ENCODE data around the gene ONECUT3. TPM values are rescaled to one million over a fixed set of nuclear protein-coding genes. Genes with fewer than 3 reads are reported as not detected.

ONECUT3 gene
- total RNA-seq, 1 experiment from 2014 or later = not detected

GRCh38 chr19:1739960-1740629 is 13.2 kb upstream of the ONECUT3 start:
- ChIA-PET POLR2A (ENCODE audit: low non-redundant PET) (no interaction called here), CTCF (no interaction called here)
- no peak for DNase-seq (ENCODE audit: low spot score)
- TF ChIP-seq EZH2 (IDR thresholded peaks at IDR 0.05; ENCODE audit: borderline replicate concordance, low read depth, low read length, poor library complexity, severe bottlenecking) = no peak
- no peak for TF ChIP-seq CTCF (conservative IDR thresholded peaks at IDR 0.05; ENCODE audit: low read depth, low read length)
- no TSS peak for BruUV-seq (replicated peaks)
- H3K27me3 ChIP-seq (replicated peaks; ENCODE audit: insufficient read depth, low read depth, low read length, poor library complexity) = peaks cover 32% of the 10 kb centered on the region
- H3K4me3 ChIP-seq (ENCODE audit: low read depth, low read length, poor library complexity, severe bottlenecking) = no peak overlapping the region
- H3K9me3 ChIP-seq (ENCODE audit: low read depth, low read length, poor library complexity, severe bottlenecking) = no peaks in the 10 kb centered on the region
- no peaks in the 10 kb centered on the region for H3K36me3 ChIP-seq (ENCODE audit: insufficient read depth, low read length, poor library complexity, severe bottlenecking)
- intact Hi-C loops (cut with micrococcal nuclease; ENCODE audit: unreplicated experiment) = no loop called here
- no peak overlapping the region for H3K27ac ChIP-seq (ENCODE audit: low read depth, low read length, poor library complexity, severe bottlenecking)
- peaks cover 3% of the 10 kb centered on the region for H3K4me1 ChIP-seq (ENCODE audit: insufficient read depth, low read length, poor library complexity, severe bottlenecking)

GRCh38 chr19:1742989-1743696 is 10.2 kb upstream of the ONECUT3 start:
- Histone ChIP-seq H3K27ac (ENCODE audit: low read depth, low read length, poor library complexity, severe bottlenecking) (no peak overlapping the region), H3K4me1 (ENCODE audit: insufficient read depth, low read length, poor library complexity, severe bottlenecking) (peaks cover 10% of the 10 kb centered on the region), H3K9me3 (ENCODE audit: low read depth, low read length, poor library complexity, severe bottlenecking) (no peaks in the 10 kb centered on the region), H3K27me3 (replicated peaks; ENCODE audit: insufficient read depth, low read depth, low read length, poor library complexity) (peaks cover 34% of the 10 kb centered on the region), H3K36me3 (ENCODE audit: insufficient read depth, low read length, poor library complexity, severe bottlenecking) (no peaks in the 10 kb centered on the region), H3K4me3 (ENCODE audit: low read depth, low read length, poor library complexity, severe bottlenecking) (no peak overlapping the region)
- BruUV-seq (replicated peaks) = no TSS peak
- no peak for DNase-seq (ENCODE audit: low spot score)
- intact Hi-C loops (cut with micrococcal nuclease; ENCODE audit: unreplicated experiment) = no loop called here
- ChIA-PET CTCF (no interaction called here), POLR2A (ENCODE audit: low non-redundant PET) (no interaction called here)
- TF ChIP-seq CTCF (conservative IDR thresholded peaks at IDR 0.05; ENCODE audit: low read depth, low read length) = no peak
- no peak for TF ChIP-seq EZH2 (IDR thresholded peaks at IDR 0.05; ENCODE audit: borderline replicate concordance, low read depth, low read length, poor library complexity, severe bottlenecking)

GRCh38 chr19:1744133-1744665 is 9.1 kb upstream of the ONECUT3 start:
- ChIA-PET CTCF (no interaction called here), POLR2A (ENCODE audit: low non-redundant PET) (no interaction called here)
- Histone ChIP-seq H3K4me1 (ENCODE audit: insufficient read depth, low read length, poor library complexity, severe bottlenecking) (peaks cover 10% of the 10 kb centered on the region), H3K36me3 (ENCODE audit: insufficient read depth, low read length, poor library complexity, severe bottlenecking) (no peaks in the 10 kb centered on the region), H3K27ac (ENCODE audit: low read depth, low read length, poor library complexity, severe bottlenecking) (no peak overlapping the region), H3K4me3 (ENCODE audit: low read depth, low read length, poor library complexity, severe bottlenecking) (no peak overlapping the region), H3K27me3 (replicated peaks; ENCODE audit: insufficient read depth, low read depth, low read length, poor library complexity) (peaks cover 44% of the 10 kb centered on the region), H3K9me3 (ENCODE audit: low read depth, low read length, poor library complexity, severe bottlenecking) (no peaks in the 10 kb centered on the region)
- no peak for DNase-seq (ENCODE audit: low spot score)
- intact Hi-C loops (cut with micrococcal nuclease; ENCODE audit: unreplicated experiment) = no loop called here
- TF ChIP-seq EZH2 (IDR thresholded peaks at IDR 0.05; ENCODE audit: borderline replicate concordance, low read depth, low read length, poor library complexity, severe bottlenecking) (no peak), CTCF (conservative IDR thresholded peaks at IDR 0.05; ENCODE audit: low read depth, low read length) (no peak)
- no TSS peak for BruUV-seq (replicated peaks)
